Stomach (tissue), 4 donors: ENCODE results near the gene CAPN15.

Experiments used
- CTCF ChIP-seq, 7 experiments: fragments of 450-650 bp in 4 of 7; fragments of 200-600 bp in 3 of 7; sonication (generic) in 3 of 7; IDR thresholded peaks; one replicate each; pipeline ENCODE4 v1.5.1; 2016 to 2019; ENCODE audit warnings: antibody characterized with exemption in 7 of 7, control low read depth in 2 of 7, mild to moderate bottlenecking in 1 of 7
- EP300 ChIP-seq: sonication (generic); formaldehyde crosslinking; IDR thresholded peaks from one replicate; pipeline ENCODE4 v1.6.1; 2017; ENCODE audit warnings: antibody characterized with exemption
- POLR2A ChIP-seq, 4 donors: fragments of 450-650 bp; IDR thresholded peaks; one replicate each; pipeline ENCODE4 v1.6.1; 2016; ENCODE audit warnings: antibody characterized with exemption in 4 of 4, control low read depth in 2 of 4, mild to moderate bottlenecking in 1 of 4, moderate library complexity in 1 of 4
- POLR2AphosphoS5 ChIP-seq, 3 donors: sonication (generic); formaldehyde crosslinking; IDR thresholded peaks; one replicate each; pipeline ENCODE4 v1.6.1; 2016; ENCODE audit warnings: antibody characterized with exemption in 3 of 3

GRCh38 chr16:543301-544164, 16.0 kb downstream of the CAPN15 start:
- TF ChIP-seq CTCF (IDR thresholded peaks at IDR 0.05) (no peak), POLR2AphosphoS5 (IDR thresholded peaks at IDR 0.05) (no peak), POLR2A (IDR thresholded peaks at IDR 0.05) (no peak), EP300 (no peak)
